NOMO-1 treated with DMSO at 0.1 percent for 48 hours (cell line): ENCODE measurements around the gene STIL.

ENCODE experiments used
- DNase-seq: peaks from one replicate; lab custom pipeline; 2025; ENCODE audit not compliant: unreplicated experiment; lab: John Stamatoyannopoulos, UW

Gene STIL

GRCh38 chr1:47238935-47239592 is 74.9 kb downstream of the STIL start:
- no peak for DNase-seq

GRCh38 chr1:47235806-47236205 is 78.1 kb downstream of the STIL start:
- no peak for DNase-seq

GRCh38 chr1:47235241-47235681 is 78.7 kb downstream of the STIL start:
- no peak for DNase-seq

GRCh38 chr1:47233186-47233585 is 80.8 kb downstream of the STIL start:
- DNase-seq: no peak

DNA sequence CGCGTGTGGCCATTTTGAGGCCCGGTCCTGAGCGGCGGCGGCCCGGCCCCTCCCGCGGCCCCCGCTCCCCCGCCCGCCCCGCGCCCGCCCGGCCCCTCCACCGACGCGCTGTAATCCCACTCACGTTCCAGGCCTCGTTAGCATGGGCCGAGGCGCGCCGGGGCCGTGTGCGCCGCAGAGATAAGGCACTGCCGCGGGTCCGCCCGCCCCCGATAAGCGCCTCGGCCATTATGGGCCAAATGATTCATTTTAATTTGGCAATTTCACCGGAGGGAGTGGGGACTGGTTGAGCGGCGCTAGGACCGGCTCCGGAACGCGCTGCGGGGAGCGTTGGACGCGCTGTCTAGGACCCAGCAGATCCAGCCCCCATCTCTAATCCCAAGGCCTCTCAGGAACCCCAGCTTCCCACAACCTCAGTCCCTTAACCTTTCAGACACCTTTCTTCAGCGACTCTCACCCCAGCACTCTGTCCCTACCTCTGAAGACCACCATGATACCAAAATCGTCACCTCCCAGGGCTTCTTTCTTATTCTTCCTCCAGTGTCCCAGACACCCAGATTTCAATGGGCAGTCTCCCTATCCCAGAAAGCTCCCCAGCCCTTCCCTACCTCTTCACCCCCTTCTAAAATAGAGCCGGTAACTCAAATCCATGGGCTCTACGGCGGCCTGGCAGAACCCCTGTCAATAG is 81.6 kb downstream of the STIL start, which contains the start of gene TAL1:
Gene TAL1 (minus strand): TSS at position 39 of the 688 bp plus-strand sequence. CDS start 6,337 bp downstream, outside the sequence.
- no peak for DNase-seq

DNA sequence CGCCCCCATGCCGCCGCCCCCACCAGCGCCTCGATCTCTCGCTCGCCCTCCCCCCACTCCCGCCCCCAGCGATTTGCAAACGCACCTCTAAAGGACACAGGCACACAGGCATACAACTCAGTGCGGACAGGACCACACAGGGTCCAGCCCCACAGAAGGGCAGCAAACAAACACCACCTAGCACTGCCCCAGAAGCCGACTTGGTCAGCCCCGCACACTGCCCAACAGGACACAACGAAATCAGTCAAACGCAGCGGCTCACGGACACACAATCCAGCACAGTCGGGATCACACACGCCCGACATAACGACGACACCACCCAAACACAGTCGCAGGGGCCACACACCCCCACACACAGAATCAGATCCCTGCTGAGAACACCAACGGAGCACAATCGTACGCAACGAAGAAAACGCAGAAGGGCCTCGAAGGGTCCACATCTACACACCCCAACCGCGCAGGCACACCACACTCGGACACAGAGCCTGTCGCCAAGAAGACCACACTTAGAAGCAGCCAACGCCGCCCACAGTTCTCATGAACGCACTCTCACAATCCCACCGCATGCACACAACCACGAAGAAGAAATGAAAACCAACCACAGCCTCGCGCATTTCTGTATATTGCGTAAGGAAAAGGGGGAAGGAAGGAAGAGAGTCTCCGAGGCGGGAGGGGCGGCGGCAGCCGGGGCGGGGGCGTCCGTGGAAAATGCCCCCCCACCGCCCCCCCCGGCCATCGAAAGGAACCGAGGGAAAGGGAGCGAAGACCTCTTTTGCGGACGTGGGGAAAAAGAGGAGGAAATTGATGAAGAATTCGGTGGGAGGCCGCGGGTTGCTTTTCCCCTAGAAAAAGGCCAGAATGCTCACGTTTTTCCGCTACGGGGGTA is 82.4 kb downstream of the STIL start:
- DNase-seq: peak; percentile 67

- peak; percentile 13 for DNase-seq
Observed at GRCh38 chr1:47230692-47231300, 83.2 kb downstream of the STIL start.

- DNase-seq: no peak
Observed at GRCh38 chr1:47229886-47230691, 83.9 kb downstream of the STIL start.

- DNase-seq: no peak
Observed at GRCh38 chr1:47229031-47229885, 84.7 kb downstream of the STIL start.

GRCh38 chr1:47228644-47229030 is 85.3 kb downstream of the STIL start:
- DNase-seq: no peak

DNA sequence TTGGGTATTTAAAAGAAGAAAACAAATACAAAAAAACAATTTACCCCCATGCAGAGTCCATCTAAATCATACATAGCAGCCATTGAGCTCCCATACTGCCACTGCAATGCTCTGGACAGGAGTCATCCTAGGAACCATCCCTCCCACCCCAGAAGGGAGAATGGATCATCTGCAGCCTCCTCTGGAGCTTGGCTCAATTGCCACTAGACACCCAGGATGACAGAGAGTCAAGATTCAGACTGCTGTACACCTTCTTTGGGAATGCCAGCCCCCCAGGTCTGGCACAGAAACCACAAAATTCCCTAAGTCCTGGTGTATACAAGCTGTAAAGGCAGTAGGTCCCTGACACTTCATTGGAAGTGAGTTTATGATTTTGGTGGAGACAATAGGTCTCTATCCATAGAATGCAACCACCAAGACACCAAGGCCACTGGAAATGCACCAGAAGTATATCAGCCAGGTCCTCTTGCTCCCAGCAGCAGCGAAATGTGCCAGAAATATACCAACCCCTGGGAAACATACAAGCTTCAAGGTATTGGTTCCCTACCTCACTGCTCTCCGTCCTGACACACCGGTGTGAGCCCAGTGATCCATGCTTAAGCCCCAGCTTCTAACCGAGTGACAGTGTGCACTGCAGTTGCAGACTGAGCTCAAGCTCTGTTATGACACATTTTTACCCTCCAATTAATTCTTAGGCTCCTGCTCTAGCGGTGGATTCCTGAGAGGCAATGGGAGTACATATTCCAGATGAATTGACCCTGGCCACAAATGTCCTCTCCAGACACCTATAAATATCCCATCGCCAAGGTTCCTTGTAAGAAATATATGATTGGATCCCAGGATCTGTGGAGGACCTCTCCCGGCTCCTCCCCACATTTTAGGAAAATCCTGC is 86.4 kb downstream of the STIL start:
- no peak for DNase-seq

GRCh38 chr1:47226839-47227215 is 87.1 kb downstream of the STIL start:
- DNase-seq: no peak

GRCh38 chr1:47226121-47226838 is 87.7 kb downstream of the STIL start:
- no peak for DNase-seq

GRCh38 chr1:47225430-47226100 is 88.4 kb downstream of the STIL start:
- DNase-seq: no peak

- no peak for DNase-seq
Observed at GRCh38 chr1:47224676-47225399, 89.1 kb downstream of the STIL start.

DNA sequence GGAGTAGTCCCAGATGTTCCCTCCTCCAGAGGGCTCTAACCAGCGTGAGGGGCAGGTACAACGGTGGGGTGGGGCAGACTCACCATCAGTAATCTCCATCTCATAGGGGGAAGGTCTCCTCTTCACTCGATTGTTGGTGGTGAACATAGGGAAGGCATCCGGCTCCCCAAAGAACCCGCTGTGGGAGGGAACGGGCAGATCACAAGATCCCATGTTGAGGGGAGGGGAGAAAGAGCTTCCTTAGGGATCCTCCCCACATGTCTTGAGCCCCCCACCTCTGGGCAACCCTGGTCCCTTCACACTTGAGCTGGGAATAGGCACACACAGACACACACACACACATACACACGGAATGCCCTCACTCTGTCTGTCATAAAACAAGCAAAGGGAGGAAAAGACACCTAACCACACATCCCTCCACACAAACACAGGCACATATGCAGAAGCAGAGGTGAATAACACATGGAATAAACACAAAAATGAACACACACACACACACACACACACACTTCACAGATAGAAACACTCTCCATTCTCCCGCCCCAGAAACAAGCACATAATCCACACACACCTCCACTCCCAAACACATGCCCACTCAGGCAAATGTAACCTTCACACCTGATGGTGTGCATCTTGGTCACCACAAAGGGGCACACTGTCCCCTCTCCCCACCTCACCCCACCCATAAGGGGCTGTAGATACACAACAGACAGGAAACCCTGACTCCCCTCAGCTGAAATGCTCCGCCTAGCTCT is 89.8 kb downstream of the STIL start:
- no peak for DNase-seq
